Aorta (tissue), 5 donors: ENCODE measurements around the gene SMIM11. TPM values are rescaled to one million over a fixed set of nuclear protein-coding genes. Genes with fewer than 3 reads are reported as not detected.
A peak's percentile ranks its signal among the peaks of the same experiment; 100 is the strongest.
"Not testable (repeated sequence)": the region's sequence is repeated elsewhere in the genome, so short reads cannot be mapped to it uniquely, and the experiment has no call there.

Source experiments
- ATAC-seq: fragments of 200-7000 bp; cut with Tn5 transposase; one replicate; pipeline ENCODE4 v1.9.1; 2022; ENCODE audit warnings: moderate library complexity; ENCODE audit not compliant: low FRiP score
- DNase-seq, 2 donors: peaks; one replicate each; pipeline ENCODE4 v3.0.0-alpha.2; 2020
- H3K27ac ChIP-seq, 2 donors: one replicate each; pipeline ENCODE4 v1.5.1; 2013; ENCODE audit warnings: low read length in 2 of 2, mild to moderate bottlenecking in 2 of 2, moderate library complexity in 2 of 2, control low read depth in 1 of 2, inconsistent platforms in 1 of 2, low read depth in 1 of 2
- H3K27me3 ChIP-seq, 2 donors: one replicate each; pipeline ENCODE4 v1.6.1; 2013; ENCODE audit warnings: control low read depth in 1 of 2, low read length in 1 of 2, mild to moderate bottlenecking in 1 of 2, moderate library complexity in 1 of 2; ENCODE audit not compliant: insufficient read depth in 2 of 2, control insufficient read depth in 1 of 2
- H3K36me3 ChIP-seq, 2 donors: one replicate each; pipeline ENCODE4 v1.6.1; 2013; ENCODE audit warnings: control low read depth in 1 of 2, low read length in 1 of 2, mild to moderate bottlenecking in 1 of 2; ENCODE audit not compliant: insufficient read depth in 2 of 2, control insufficient read depth in 1 of 2
- H3K4me1 ChIP-seq, 2 donors: one replicate each; pipeline ENCODE4 v1.6.1; 2013; ENCODE audit warnings: low read length in 2 of 2, control low read depth in 1 of 2, mild to moderate bottlenecking in 1 of 2, moderate library complexity in 1 of 2; ENCODE audit not compliant: insufficient read depth in 2 of 2, control insufficient read depth in 1 of 2
- H3K4me3 ChIP-seq, 2 donors: one replicate each; pipeline ENCODE4 v1.5.1; 2013; ENCODE audit warnings: low read length in 2 of 2, control low read depth in 1 of 2, mild to moderate bottlenecking in 1 of 2
- H3K9me3 ChIP-seq: one replicate; pipeline ENCODE4 v1.6.1; 2013; ENCODE audit warnings: mild to moderate bottlenecking, low read length; ENCODE audit not compliant: control insufficient read depth
- WGBS, 2 donors: extraction: QIAGEN DNeasy Blood & Tissue Kit; methylation state at CpG; one replicate each; pipeline ENCODE4 v1.1.7; 2013; 5-methylcytosine and 5-hydroxymethylcytosine counted together
- intact Hi-C, 2 donors: fragments of 100-400 bp; cut with DNase I; formaldehyde crosslinking; loops; one replicate each; pipeline versions ENCODE4 v1.14.2 to v1.15.0; 2022
- polyA plus RNA-seq, 2 donors: library from polyadenylated mRNA; stranded (reverse); fragments of 200-250 nt; gene quantifications; one replicate each; pipeline ENCODE4 v1.2.3, GENCODE V29; 2013
- total RNA-seq, 2 donors: library from RNA; stranded (reverse); fragmentation: NEBNext Ultra II Directional; extraction: Animal tissue kit (Norgen Biotek cat#: 25700); gene quantifications; one replicate each; pipeline ENCODE4 v1.2.1, GENCODE V29; 2021
- donor health status: healthy with polysubstance abuse.
- donor health status: Bipolar disorder and iron deficiency.
- donor health status: DM: no; HTN: no; CAD: no.
- donor health status: DM: no; HTN: no; CAD: no.
- donor health status: DM: yes; HTN: yes; CAD: no.

SMIM11 gene
- total and polyA plus RNA-seq, 4 donors = 4.7 to 52.7 (median 12.6) TPM

- DNase-seq = no peak
- 19 to 27% methylated on average over 3 of the region's 3 CpGs for WGBS, 2 donors
- no peaks in the 10 kb centered on the region for H3K36me3 ChIP-seq
- no peaks in the 10 kb centered on the region for H3K27me3 ChIP-seq
- ATAC-seq = no peak
- H3K27ac ChIP-seq = no peak overlapping the region
- intact Hi-C loops = no loop called here
- H3K4me1 ChIP-seq = no peaks in the 10 kb centered on the region
- H3K9me3 ChIP-seq = no peaks in the 10 kb centered on the region
- no peak overlapping the region for H3K4me3 ChIP-seq
Observed at GRCh38 chr21:34362136-34362444, 13.2 kb upstream of the SMIM11 start.

GRCh38 chr21:34362670-34363069 lies 12.6 kb upstream of the SMIM11 start:
- 98 to 99% methylated on average over 3 of the region's 3 CpGs for WGBS, 2 donors
- DNase-seq (no peak), ATAC-seq (no peak)
- Histone ChIP-seq H3K36me3 (no peaks in the 10 kb centered on the region), H3K27ac (no peak overlapping the region), H3K4me1 (no peaks in the 10 kb centered on the region), H3K4me3 (no peak overlapping the region), H3K9me3 (no peaks in the 10 kb centered on the region), H3K27me3 (no peaks in the 10 kb centered on the region)
- intact Hi-C loops = no loop called here

GRCh38 chr21:34363733-34364132 lies 11.6 kb upstream of the SMIM11 start, which contains the start of gene KCNE2:
Gene KCNE2, plus strand, starts transcription at chr21:34364006. Its CDS starts 6,473 bp downstream, at chr21:34370479.
- H3K4me1 ChIP-seq = no peaks in the 10 kb centered on the region
- H3K4me3 ChIP-seq = no peak within 1 kb of the TSS
- intact Hi-C loops = no loop called here
- DNase-seq (no peak), ATAC-seq (no peak)
- WGBS, 2 donors = 70 to 96% methylated on average over 3 of the region's 3 CpGs
- H3K9me3 ChIP-seq = no peaks in the 10 kb centered on the region
- no peaks in the 10 kb centered on the region for H3K36me3 ChIP-seq
- H3K27ac ChIP-seq = no peak within 1 kb of the TSS
- no peaks in the 10 kb centered on the region for H3K27me3 ChIP-seq

- DNase-seq = no peak
- no peaks in the 10 kb centered on the region for H3K36me3 ChIP-seq
- no peaks in the 10 kb centered on the region for H3K9me3 ChIP-seq
Observed at GRCh38 chr21:34364921-34365320, 10.4 kb upstream of the SMIM11 start.

GRCh38 chr21:34365809-34366208 lies 9.5 kb upstream of the SMIM11 start:
- ATAC-seq (no peak), DNase-seq (no peak)
- WGBS, 2 donors = 79 to 84% methylated on average over 6 of the region's 6 CpGs
- no peaks in the 10 kb centered on the region for H3K4me1 ChIP-seq
- intact Hi-C loops = no loop called here
- H3K4me3 ChIP-seq = no peak overlapping the region
- H3K27me3 ChIP-seq = no peaks in the 10 kb centered on the region
- no peak overlapping the region for H3K27ac ChIP-seq
- H3K9me3 ChIP-seq = no peaks in the 10 kb centered on the region
- peaks cover 0 to 2% of the 10 kb centered on the region in 2 donors for H3K36me3 ChIP-seq

More at GRCh38 chr21:34364921-34365320, 10.4 kb upstream of the SMIM11 start:
- H3K27ac ChIP-seq = no peak overlapping the region
- H3K4me1 ChIP-seq = no peaks in the 10 kb centered on the region
- ATAC-seq = no peak
- no peak overlapping the region for H3K4me3 ChIP-seq
- no peaks in the 10 kb centered on the region for H3K27me3 ChIP-seq
- intact Hi-C loops = no loop called here

- Histone ChIP-seq H3K36me3 (peaks cover 0 to 2% of the 10 kb centered on the region in 2 donors), H3K4me1 (no peaks in the 10 kb centered on the region), H3K9me3 (no peaks in the 10 kb centered on the region), H3K27me3 (no peaks in the 10 kb centered on the region), H3K4me3 (no peak overlapping the region), H3K27ac (no peak overlapping the region)
- peak; percentile 36 for ATAC-seq
- WGBS, 2 donors = 53 to 74% methylated on average over 3 of the region's 3 CpGs
- intact Hi-C loops = no loop called here
- DNase-seq = no peak
Observed at GRCh38 chr21:34367320-34367935, 7.9 kb upstream of the SMIM11 start.

GRCh38 chr21:34369741-34370140 lies 5.6 kb upstream of the SMIM11 start:
- no peak overlapping the region for H3K27ac ChIP-seq
- 44 to 55% methylated on average over 1 of the region's 1 CpG for WGBS, 2 donors
- intact Hi-C loops = no loop called here
- H3K4me1 ChIP-seq = no peaks in the 10 kb centered on the region
- no peak for ATAC-seq
- H3K27me3 ChIP-seq = no peaks in the 10 kb centered on the region
- H3K36me3 ChIP-seq = peaks cover 0 to 2% of the 10 kb centered on the region in 2 donors
- no peak overlapping the region for H3K4me3 ChIP-seq
- no peak for DNase-seq
- no peaks in the 10 kb centered on the region for H3K9me3 ChIP-seq

- H3K27me3 ChIP-seq = no peaks in the 10 kb centered on the region
- H3K27ac ChIP-seq = no peak overlapping the region
- no peak overlapping the region for H3K4me3 ChIP-seq
- 83 to 92% methylated on average over 5 of the region's 5 CpGs for WGBS, 2 donors
- no peaks in the 10 kb centered on the region for H3K9me3 ChIP-seq
- no peak for DNase-seq
- ATAC-seq = no peak
- no peaks in the 10 kb centered on the region for H3K4me1 ChIP-seq
- intact Hi-C loops = no loop called here
- H3K36me3 ChIP-seq = peaks cover 0 to 2% of the 10 kb centered on the region in 2 donors
Observed at GRCh38 chr21:34372321-34372720, 3.0 kb upstream of the SMIM11 start.

- intact Hi-C loops, H3K27ac ChIP-seq, H3K36me3 ChIP-seq, ATAC-seq, DNase-seq, H3K4me1 ChIP-seq, H3K9me3 ChIP-seq, H3K4me3 ChIP-seq, H3K27me3 ChIP-seq: not testable (repeated sequence)
- no CpG with 5 or more reads among the region's 8 CpGs for WGBS, 2 donors
Observed at GRCh38 chr21:34374462-34374861, 845 bp upstream of the SMIM11 start.
